ENCODE results near the gene ATF4.

GRCh38 chr22:39517470-39517869 is 2.9 kb upstream of the ATF4 start:
- TF ChIP-seq, protein P1, sequence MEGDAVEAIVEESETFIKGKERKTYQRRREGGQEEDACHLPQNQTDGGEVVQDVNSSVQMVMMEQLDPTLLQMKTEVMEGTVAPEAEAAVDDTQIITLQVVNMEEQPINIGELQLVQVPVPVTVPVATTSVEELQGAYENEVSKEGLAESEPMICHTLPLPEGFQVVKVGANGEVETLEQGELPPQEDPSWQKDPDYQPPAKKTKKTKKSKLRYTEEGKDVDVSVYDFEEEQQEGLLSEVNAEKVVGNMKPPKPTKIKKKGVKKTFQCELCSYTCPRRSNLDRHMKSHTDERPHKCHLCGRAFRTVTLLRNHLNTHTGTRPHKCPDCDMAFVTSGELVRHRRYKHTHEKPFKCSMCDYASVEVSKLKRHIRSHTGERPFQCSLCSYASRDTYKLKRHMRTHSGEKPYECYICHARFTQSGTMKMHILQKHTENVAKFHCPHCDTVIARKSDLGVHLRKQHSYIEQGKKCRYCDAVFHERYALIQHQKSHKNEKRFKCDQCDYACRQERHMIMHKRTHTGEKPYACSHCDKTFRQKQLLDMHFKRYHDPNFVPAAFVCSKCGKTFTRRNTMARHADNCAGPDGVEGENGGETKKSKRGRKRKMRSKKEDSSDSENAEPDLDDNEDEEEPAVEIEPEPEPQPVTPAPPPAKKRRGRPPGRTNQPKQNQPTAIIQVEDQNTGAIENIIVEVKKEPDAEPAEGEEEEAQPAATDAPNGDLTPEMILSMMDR (IDR thresholded peaks at IDR 0.05; ENCODE audit: poor library complexity, severe bottlenecking): no peak
- no peak for TF ChIP-seq SMC3 (conservative IDR thresholded peaks at IDR 0.05; ENCODE audit: poor library complexity)
- no peak for TF ChIP-seq POLR2AphosphoS5 (IDR thresholded peaks at IDR 0.05)
- no peak for TF ChIP-seq EP300 (conservative IDR thresholded peaks at IDR 0.05; ENCODE audit: poor library complexity, severe bottlenecking)
